ENCODE measurements around the gene DEPP1.

The DEPP1 gene

GRCh38 chr10:44956717-44957706, 21.6 kb downstream of the DEPP1 start:
- peaks cover 13% of the 10 kb centered on the region for H3K36me3 ChIP-seq (ENCODE audit: insufficient read depth, low read length)
- no peak overlapping the region for H2AFZ ChIP-seq (ENCODE audit: low read depth, low read length)
- no peak overlapping the region for H3K4me3 ChIP-seq (ENCODE audit: low read length)
- H3K27me3 ChIP-seq (ENCODE audit: insufficient read depth, low read length), result no peaks in the 10 kb centered on the region
- H3K9me3 ChIP-seq (ENCODE audit: low read length), result no peaks in the 10 kb centered on the region
- peaks cover 50% of the 10 kb centered on the region for H3K4me1 ChIP-seq (ENCODE audit: insufficient read depth, low read length)

GRCh38 chr10:44956226-44956625, 22.4 kb downstream of the DEPP1 start:
- Histone ChIP-seq H3K27me3 (ENCODE audit: insufficient read depth, low read length) (no peaks in the 10 kb centered on the region), H3K4me1 (ENCODE audit: insufficient read depth, low read length) (peaks cover 45% of the 10 kb centered on the region), H3K4me3 (ENCODE audit: low read length) (no peak overlapping the region), H3K9me3 (ENCODE audit: low read length) (no peaks in the 10 kb centered on the region), H2AFZ (ENCODE audit: low read depth, low read length) (no peak overlapping the region), H3K36me3 (ENCODE audit: insufficient read depth, low read length) (peaks cover 13% of the 10 kb centered on the region)

GRCh38 chr10:44955413-44956070, 23.1 kb downstream of the DEPP1 start:
- Histone ChIP-seq H3K4me1 (ENCODE audit: insufficient read depth, low read length) (peaks cover 38% of the 10 kb centered on the region), H3K36me3 (ENCODE audit: insufficient read depth, low read length) (peaks cover 13% of the 10 kb centered on the region), H3K27me3 (ENCODE audit: insufficient read depth, low read length) (no peaks in the 10 kb centered on the region), H2AFZ (ENCODE audit: low read depth, low read length) (no peak overlapping the region), H3K4me3 (ENCODE audit: low read length) (no peak overlapping the region), H3K9me3 (ENCODE audit: low read length) (no peaks in the 10 kb centered on the region)

- Histone ChIP-seq H3K36me3 (ENCODE audit: insufficient read depth, low read length) (peaks cover 13% of the 10 kb centered on the region), H3K27me3 (ENCODE audit: insufficient read depth, low read length) (no peaks in the 10 kb centered on the region), H3K4me3 (ENCODE audit: low read length) (no peak overlapping the region), H3K9me3 (ENCODE audit: low read length) (no peaks in the 10 kb centered on the region), H3K4me1 (ENCODE audit: insufficient read depth, low read length) (peaks cover 33% of the 10 kb centered on the region), H2AFZ (ENCODE audit: low read depth, low read length) (no peak overlapping the region)
These were observed 23.6 kb downstream of the DEPP1 start for GRCh38 chr10:44954962-44955361.

- Histone ChIP-seq H2AFZ (ENCODE audit: low read depth, low read length) (no peak overlapping the region), H3K9me3 (ENCODE audit: low read length) (no peaks in the 10 kb centered on the region), H3K27me3 (ENCODE audit: insufficient read depth, low read length) (no peaks in the 10 kb centered on the region), H3K4me1 (ENCODE audit: insufficient read depth, low read length) (peaks cover 31% of the 10 kb centered on the region), H3K36me3 (ENCODE audit: insufficient read depth, low read length) (peaks cover 13% of the 10 kb centered on the region), H3K4me3 (ENCODE audit: low read length) (no peak overlapping the region)
These were observed 24.6 kb downstream of the DEPP1 start for GRCh38 chr10:44954042-44954441.

GRCh38 chr10:44952779-44953231, 25.8 kb downstream of the DEPP1 start:
- Histone ChIP-seq H3K27me3 (ENCODE audit: insufficient read depth, low read length) (no peaks in the 10 kb centered on the region), H3K36me3 (ENCODE audit: insufficient read depth, low read length) (peaks cover 13% of the 10 kb centered on the region), H2AFZ (ENCODE audit: low read depth, low read length) (no peak overlapping the region), H3K9me3 (ENCODE audit: low read length) (no peaks in the 10 kb centered on the region), H3K4me3 (ENCODE audit: low read length) (no peak overlapping the region), H3K4me1 (ENCODE audit: insufficient read depth, low read length) (peaks cover 18% of the 10 kb centered on the region)

GRCh38 chr10:44951576-44952226, 26.9 kb downstream of the DEPP1 start:
- Histone ChIP-seq H2AFZ (ENCODE audit: low read depth, low read length) (no peak overlapping the region), H3K4me1 (ENCODE audit: insufficient read depth, low read length) (peaks cover 16% of the 10 kb centered on the region), H3K27me3 (ENCODE audit: insufficient read depth, low read length) (no peaks in the 10 kb centered on the region), H3K36me3 (ENCODE audit: insufficient read depth, low read length) (peaks cover 10% of the 10 kb centered on the region), H3K4me3 (ENCODE audit: low read length) (no peak overlapping the region), H3K9me3 (ENCODE audit: low read length) (no peaks in the 10 kb centered on the region)

- Histone ChIP-seq H3K27me3 (ENCODE audit: insufficient read depth, low read length) (no peaks in the 10 kb centered on the region), H3K4me3 (ENCODE audit: low read length) (no peak overlapping the region), H3K36me3 (ENCODE audit: insufficient read depth, low read length) (peaks cover 1% of the 10 kb centered on the region), H2AFZ (ENCODE audit: low read depth, low read length) (no peak overlapping the region), H3K9me3 (ENCODE audit: low read length) (no peaks in the 10 kb centered on the region), H3K4me1 (ENCODE audit: insufficient read depth, low read length) (peaks cover 16% of the 10 kb centered on the region)
These were observed 28.0 kb downstream of the DEPP1 start for GRCh38 chr10:44950326-44951225.

GRCh38 chr10:44949915-44950314, 28.7 kb downstream of the DEPP1 start:
- Histone ChIP-seq H3K36me3 (ENCODE audit: insufficient read depth, low read length) (no peaks in the 10 kb centered on the region), H3K27me3 (ENCODE audit: insufficient read depth, low read length) (no peaks in the 10 kb centered on the region), H2AFZ (ENCODE audit: low read depth, low read length) (no peak overlapping the region), H3K4me3 (ENCODE audit: low read length) (no peak overlapping the region), H3K9me3 (ENCODE audit: low read length) (no peaks in the 10 kb centered on the region), H3K4me1 (ENCODE audit: insufficient read depth, low read length) (peaks cover 16% of the 10 kb centered on the region)

GRCh38 chr10:44949127-44949802, 29.3 kb downstream of the DEPP1 start:
- H2AFZ ChIP-seq (ENCODE audit: low read depth, low read length), result no peak overlapping the region
- H3K4me3 ChIP-seq (ENCODE audit: low read length), result no peak overlapping the region
- no peaks in the 10 kb centered on the region for H3K27me3 ChIP-seq (ENCODE audit: insufficient read depth, low read length)
- peaks cover 16% of the 10 kb centered on the region for H3K4me1 ChIP-seq (ENCODE audit: insufficient read depth, low read length)
- no peaks in the 10 kb centered on the region for H3K9me3 ChIP-seq (ENCODE audit: low read length)
- no peaks in the 10 kb centered on the region for H3K36me3 ChIP-seq (ENCODE audit: insufficient read depth, low read length)

- H2AFZ ChIP-seq (ENCODE audit: low read depth, low read length), result no peak overlapping the region
- no peaks in the 10 kb centered on the region for H3K36me3 ChIP-seq (ENCODE audit: insufficient read depth, low read length)
- H3K9me3 ChIP-seq (ENCODE audit: low read length), result no peaks in the 10 kb centered on the region
- H3K27me3 ChIP-seq (ENCODE audit: insufficient read depth, low read length), result no peaks in the 10 kb centered on the region
- no peak overlapping the region for H3K4me3 ChIP-seq (ENCODE audit: low read length)
- H3K4me1 ChIP-seq (ENCODE audit: insufficient read depth, low read length), result peaks cover 16% of the 10 kb centered on the region
These were observed 30.0 kb downstream of the DEPP1 start for GRCh38 chr10:44948642-44949041.
